ENCODE results near the gene WASF2.
"Not testable (repeated sequence)": the region's sequence is repeated elsewhere in the genome, so short reads cannot be mapped to it uniquely, and the experiment has no call there.

Gene WASF2

DNA sequence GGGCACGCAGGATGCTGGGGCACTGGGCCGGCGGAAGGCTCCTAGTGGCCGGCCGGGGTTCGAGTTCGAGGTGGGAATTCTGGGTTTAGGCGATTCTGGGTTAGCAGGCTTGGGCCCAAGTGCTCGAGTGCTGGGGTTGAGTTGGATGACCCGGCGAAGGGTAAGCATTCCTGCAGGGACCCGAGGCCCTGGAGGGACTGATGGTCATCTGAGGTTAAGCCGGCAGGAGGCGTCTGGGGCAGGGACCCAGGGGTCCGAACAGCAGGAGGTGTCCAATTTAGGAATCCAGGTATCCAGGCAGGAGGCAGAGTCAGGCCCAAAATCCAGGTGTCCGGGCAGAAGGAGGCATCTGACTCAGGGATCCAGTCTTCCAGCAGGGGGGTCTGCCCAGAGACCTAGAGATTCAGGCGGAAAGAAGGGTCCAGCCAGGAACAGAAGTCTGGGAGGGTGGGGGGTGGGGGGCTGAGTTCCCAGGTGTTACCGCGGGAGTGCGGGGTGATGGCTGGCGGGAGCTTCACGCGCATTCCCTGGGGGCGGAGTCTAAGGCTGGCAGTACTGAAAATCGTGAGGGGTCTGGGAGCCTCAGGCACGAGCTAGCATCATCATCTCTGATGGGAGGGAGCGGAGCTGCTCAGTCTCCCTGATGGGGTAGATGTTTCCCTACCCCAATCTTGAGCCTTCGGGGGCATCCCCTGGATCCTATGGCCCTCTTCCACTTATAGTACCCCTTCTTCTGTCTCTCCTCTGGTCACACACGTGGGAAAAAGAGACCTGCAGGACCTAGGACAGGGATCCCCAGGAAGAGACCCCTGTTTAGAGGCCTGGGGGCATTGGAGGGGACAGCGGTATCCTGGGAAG, 97.0 kb downstream of the WASF2 start:
- Histone ChIP-seq H3K27ac (ENCODE audit: low read depth, low read length) (no peak overlapping the region), H3K4me3 (ENCODE audit: low read depth in 1 of 2, low read length in 2 of 2) (peak overlapping the region; percentile 56 to 63), H3K9ac (ENCODE audit: low read depth in 1 of 2, low read length in 2 of 2) (peak overlapping the region; percentile 18 to 33), H3K4me1 (ENCODE audit: control insufficient read depth in 1 of 2, insufficient read depth in 2 of 2, low read length in 2 of 2) (peaks cover 10 to 16% of the 10 kb centered on the region in 2 donors), H3K36me3 (ENCODE audit: control insufficient read depth in 1 of 2, insufficient read depth in 2 of 2, low read length in 2 of 2) (no peaks in the 10 kb centered on the region), H3K9me3 (ENCODE audit: control insufficient read depth in 1 of 2, low read length in 2 of 2) (no peaks in the 10 kb centered on the region), H3K27me3 (ENCODE audit: control insufficient read depth in 1 of 2, insufficient read depth in 2 of 2, low read length in 2 of 2) (no peaks in the 10 kb centered on the region)

DNA sequence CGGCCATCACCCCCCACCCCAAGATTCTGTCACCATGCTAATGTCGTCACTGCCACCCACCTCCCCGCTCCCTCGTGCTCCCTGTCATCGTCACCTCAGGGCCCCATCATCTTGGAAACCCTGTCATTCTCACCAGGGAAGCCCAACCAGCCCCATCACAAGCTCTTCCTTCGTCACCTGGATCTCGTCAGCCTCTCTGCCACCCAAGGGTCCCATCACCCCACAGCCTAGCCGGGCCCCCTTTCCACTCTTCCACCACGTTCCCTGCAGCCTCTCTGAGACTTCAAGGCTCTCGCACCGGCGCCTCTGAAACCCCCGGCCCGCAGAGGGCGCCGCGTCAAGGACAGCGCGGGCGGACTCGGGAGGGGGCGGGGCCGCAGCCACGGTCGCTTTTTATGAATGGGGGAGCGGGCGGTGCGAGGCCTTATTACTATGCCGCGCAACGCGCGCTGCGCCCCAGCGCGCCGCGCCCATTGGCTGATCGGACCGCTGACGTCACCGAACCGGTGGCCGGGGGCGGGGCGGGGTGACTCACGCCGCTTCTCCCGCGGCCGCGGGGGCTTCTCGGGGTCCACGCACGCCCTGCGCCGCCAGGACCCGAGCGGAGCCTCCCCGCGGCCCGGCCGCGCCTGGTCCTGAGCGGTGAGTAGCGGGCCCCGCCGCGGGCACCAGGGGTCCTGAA, 97.7 kb downstream of the WASF2 start, which contains the start of gene GPR3:
Gene GPR3, plus strand, starts transcription at position 527 of the 682 bp plus-strand sequence. CDS start 1,177 bp downstream, outside the sequence.
- peaks cover 10 to 16% of the 10 kb centered on the region in 2 donors for H3K4me1 ChIP-seq (ENCODE audit: control insufficient read depth in 1 of 2, insufficient read depth in 2 of 2, low read length in 2 of 2)
- peak within 1 kb of the TSS; percentile 57 to 71 for H3K4me3 ChIP-seq (ENCODE audit: low read depth in 1 of 2, low read length in 2 of 2)
- no peaks in the 10 kb centered on the region for H3K36me3 ChIP-seq (ENCODE audit: control insufficient read depth in 1 of 2, insufficient read depth in 2 of 2, low read length in 2 of 2)
- no peak within 1 kb of the TSS for H3K27ac ChIP-seq (ENCODE audit: low read depth, low read length)
- no peaks in the 10 kb centered on the region for H3K9me3 ChIP-seq (ENCODE audit: control insufficient read depth in 1 of 2, low read length in 2 of 2)
- no peaks in the 10 kb centered on the region for H3K27me3 ChIP-seq (ENCODE audit: control insufficient read depth in 1 of 2, insufficient read depth in 2 of 2, low read length in 2 of 2)
- H3K9ac ChIP-seq (ENCODE audit: low read depth in 1 of 2, low read length in 2 of 2), result peak within 1 kb of the TSS; percentile 33 to 39

DNA sequence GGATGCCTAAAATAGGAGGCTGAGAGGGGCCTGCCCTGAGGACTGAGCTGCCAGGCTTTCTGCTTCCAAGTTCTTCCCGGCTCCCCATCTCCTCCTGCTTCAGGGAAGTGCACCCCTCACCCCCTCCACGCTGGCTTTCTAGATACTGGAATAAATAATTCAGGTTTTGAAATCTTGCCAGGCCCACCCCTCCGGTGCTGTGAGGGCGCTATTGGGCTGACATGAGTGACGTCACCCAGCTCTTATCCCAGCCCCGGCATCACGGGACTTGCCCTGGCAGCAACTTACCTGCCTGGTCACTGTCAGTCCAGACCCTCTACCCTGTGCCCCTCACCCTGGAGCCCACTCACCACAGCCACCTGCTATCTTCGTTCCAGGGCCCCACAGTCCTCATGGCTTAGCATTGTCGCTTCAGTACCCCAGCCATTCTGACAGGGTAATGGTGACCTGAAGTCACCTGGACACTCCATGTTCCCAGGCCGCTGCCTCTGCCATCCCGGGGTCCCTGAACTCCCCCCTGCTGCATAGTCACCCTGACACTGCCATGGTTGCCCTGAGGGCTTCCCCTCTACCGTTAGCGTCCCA, 98.4 kb downstream of the WASF2 start:
- H3K9ac ChIP-seq (ENCODE audit: low read depth in 1 of 2, low read length in 2 of 2), result peak overlapping the region; percentile 20 to 39
- peak overlapping the region; percentile 57 to 71 for H3K4me3 ChIP-seq (ENCODE audit: low read depth in 1 of 2, low read length in 2 of 2)
- peaks cover 10 to 16% of the 10 kb centered on the region in 2 donors for H3K4me1 ChIP-seq (ENCODE audit: control insufficient read depth in 1 of 2, insufficient read depth in 2 of 2, low read length in 2 of 2)
- H3K9me3 ChIP-seq (ENCODE audit: control insufficient read depth in 1 of 2, low read length in 2 of 2), result no peaks in the 10 kb centered on the region
- H3K27ac ChIP-seq (ENCODE audit: low read depth, low read length), result no peak overlapping the region
- H3K36me3 ChIP-seq (ENCODE audit: control insufficient read depth in 1 of 2, insufficient read depth in 2 of 2, low read length in 2 of 2), result no peaks in the 10 kb centered on the region
- no peaks in the 10 kb centered on the region for H3K27me3 ChIP-seq (ENCODE audit: control insufficient read depth in 1 of 2, insufficient read depth in 2 of 2, low read length in 2 of 2)

- Histone ChIP-seq H3K27ac (ENCODE audit: low read depth, low read length) (no peak overlapping the region), H3K27me3 (ENCODE audit: control insufficient read depth in 1 of 2, insufficient read depth in 2 of 2, low read length in 2 of 2) (no peaks in the 10 kb centered on the region)
Observed at GRCh38 chr1:27388337-27389005, 101.5 kb downstream of the WASF2 start.

DNA sequence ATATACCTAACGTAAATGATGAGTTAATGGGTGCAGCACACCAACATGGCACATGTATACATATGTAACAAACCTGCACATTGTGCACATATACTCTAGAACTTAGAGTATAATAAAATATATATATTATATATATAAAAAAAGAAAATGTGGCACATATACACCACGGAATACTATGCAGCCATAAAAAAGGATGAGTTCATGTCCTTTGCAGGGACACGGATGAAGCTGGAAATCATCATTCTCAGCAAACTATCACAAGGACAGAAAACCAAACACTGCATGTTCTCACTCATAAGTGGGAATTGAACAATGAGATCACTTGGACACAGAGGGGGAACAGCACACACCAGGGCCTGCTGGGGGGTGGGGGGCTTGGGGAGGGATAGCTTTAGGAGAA, 105.2 kb downstream of the WASF2 start:
- H3K9ac ChIP-seq (ENCODE audit: low read depth in 1 of 2, low read length in 2 of 2); H3K9me3 ChIP-seq (ENCODE audit: control insufficient read depth in 1 of 2, low read length in 2 of 2); H3K4me1 ChIP-seq (ENCODE audit: control insufficient read depth in 1 of 2, insufficient read depth in 2 of 2, low read length in 2 of 2); H3K27ac ChIP-seq (ENCODE audit: low read depth, low read length); H3K4me3 ChIP-seq (ENCODE audit: low read depth in 1 of 2, low read length in 2 of 2); H3K36me3 ChIP-seq (ENCODE audit: control insufficient read depth in 1 of 2, insufficient read depth in 2 of 2, low read length in 2 of 2); H3K27me3 ChIP-seq (ENCODE audit: control insufficient read depth in 1 of 2, insufficient read depth in 2 of 2, low read length in 2 of 2): not testable (repeated sequence)

More at GRCh38 chr1:27388337-27389005, 101.5 kb downstream of the WASF2 start:
- Histone ChIP-seq H3K4me1 (ENCODE audit: control insufficient read depth in 1 of 2, insufficient read depth in 2 of 2, low read length in 2 of 2) (peaks cover 10 to 16% of the 10 kb centered on the region in 2 donors), H3K9me3 (ENCODE audit: control insufficient read depth in 1 of 2, low read length in 2 of 2) (no peaks in the 10 kb centered on the region), H3K36me3 (ENCODE audit: control insufficient read depth in 1 of 2, insufficient read depth in 2 of 2, low read length in 2 of 2) (no peaks in the 10 kb centered on the region), H3K9ac (ENCODE audit: low read depth in 1 of 2, low read length in 2 of 2) (no peak overlapping the region), H3K4me3 (ENCODE audit: low read depth in 1 of 2, low read length in 2 of 2) (no peak overlapping the region)

DNA sequence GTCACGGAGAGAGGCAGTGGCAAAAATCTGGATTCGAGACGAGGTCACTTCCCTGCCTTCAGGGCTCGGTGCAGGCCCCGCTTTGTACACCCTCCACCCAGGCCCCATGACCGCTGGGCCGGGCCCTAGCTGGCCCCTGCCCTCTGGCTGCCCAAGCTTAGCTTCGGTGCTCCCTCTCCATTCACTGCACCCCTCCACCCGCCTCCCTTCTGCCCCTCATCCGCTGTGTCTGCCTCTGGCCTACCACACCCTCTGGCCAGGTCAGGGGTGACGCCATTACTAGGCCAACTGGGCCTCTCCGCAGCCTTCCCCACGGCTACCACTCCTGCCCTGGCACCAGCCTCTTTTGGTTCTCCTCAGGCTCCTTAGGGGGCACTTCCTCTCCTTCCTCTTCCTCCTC, 106.3 kb downstream of the WASF2 start:
- peaks cover 0 to 8% of the 10 kb centered on the region in 2 donors for H3K27me3 ChIP-seq (ENCODE audit: control insufficient read depth in 1 of 2, insufficient read depth in 2 of 2, low read length in 2 of 2)
- no peak overlapping the region for H3K4me3 ChIP-seq (ENCODE audit: low read depth in 1 of 2, low read length in 2 of 2)
- no peaks in the 10 kb centered on the region for H3K9me3 ChIP-seq (ENCODE audit: control insufficient read depth in 1 of 2, low read length in 2 of 2)
- H3K36me3 ChIP-seq (ENCODE audit: control insufficient read depth in 1 of 2, insufficient read depth in 2 of 2, low read length in 2 of 2), result no peaks in the 10 kb centered on the region
- peaks cover 0 to 2% of the 10 kb centered on the region in 2 donors for H3K4me1 ChIP-seq (ENCODE audit: control insufficient read depth in 1 of 2, insufficient read depth in 2 of 2, low read length in 2 of 2)
- no peak overlapping the region for H3K27ac ChIP-seq (ENCODE audit: low read depth, low read length)
- H3K9ac ChIP-seq (ENCODE audit: low read depth in 1 of 2, low read length in 2 of 2), result no peak overlapping the region

GRCh38 chr1:27383039-27383605, 106.8 kb downstream of the WASF2 start, which contains the start of gene CD164L2:
Gene CD164L2 (minus strand): TSS chr1:27383333. CDS start chr1:27383239, 94 bp downstream.
- Histone ChIP-seq H3K4me3 (ENCODE audit: low read depth in 1 of 2, low read length in 2 of 2) (no peak within 1 kb of the TSS), H3K4me1 (ENCODE audit: control insufficient read depth in 1 of 2, insufficient read depth in 2 of 2, low read length in 2 of 2) (no peaks in the 10 kb centered on the region), H3K9me3 (ENCODE audit: control insufficient read depth in 1 of 2, low read length in 2 of 2) (no peaks in the 10 kb centered on the region), H3K27ac (ENCODE audit: low read depth, low read length) (no peak within 1 kb of the TSS), H3K9ac (ENCODE audit: low read depth in 1 of 2, low read length in 2 of 2) (no peak within 1 kb of the TSS), H3K36me3 (ENCODE audit: control insufficient read depth in 1 of 2, insufficient read depth in 2 of 2, low read length in 2 of 2) (no peaks in the 10 kb centered on the region), H3K27me3 (ENCODE audit: control insufficient read depth in 1 of 2, insufficient read depth in 2 of 2, low read length in 2 of 2) (peaks cover 0 to 8% of the 10 kb centered on the region in 2 donors)

DNA sequence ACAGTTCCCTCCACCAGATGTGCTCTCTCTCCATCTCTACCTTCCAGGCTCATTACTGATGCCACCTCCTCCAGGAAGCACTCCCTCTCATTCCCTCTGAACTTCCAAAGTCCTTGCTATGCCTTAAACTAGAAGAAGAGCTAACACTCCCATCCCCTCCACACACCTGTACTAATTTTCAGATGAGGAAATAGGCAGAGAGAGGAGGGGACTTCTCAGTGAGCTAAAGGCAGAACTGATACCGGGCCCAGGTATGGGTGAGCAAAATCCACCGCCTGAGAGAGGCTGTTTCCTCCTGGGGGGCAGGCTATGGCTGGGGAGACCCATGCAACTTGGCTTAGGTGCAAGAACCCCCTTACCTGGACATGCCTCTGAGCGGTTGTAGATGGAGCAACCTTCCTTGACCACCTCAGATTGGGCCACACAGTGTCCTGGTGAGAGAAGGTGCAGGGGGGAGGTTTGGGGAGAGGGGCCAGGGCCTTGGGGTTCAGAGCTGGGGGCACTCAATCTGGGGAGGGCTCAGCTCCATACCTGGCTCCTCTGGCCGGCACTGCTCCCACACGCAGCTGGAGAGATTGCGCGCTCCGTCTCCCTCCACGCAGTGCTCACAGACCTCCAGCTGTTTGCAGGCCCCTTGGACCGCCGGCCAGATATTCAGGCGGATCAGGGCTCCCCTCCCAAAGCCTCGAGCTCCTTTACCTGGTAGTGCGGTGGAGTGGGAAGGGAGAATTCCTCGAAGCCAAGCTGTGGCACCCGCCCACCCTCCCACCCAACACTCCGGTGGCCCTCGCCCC, 107.8 kb downstream of the WASF2 start:
- H3K9me3 ChIP-seq (ENCODE audit: control insufficient read depth in 1 of 2, low read length in 2 of 2), result no peaks in the 10 kb centered on the region
- H3K9ac ChIP-seq (ENCODE audit: low read depth in 1 of 2, low read length in 2 of 2), result no peak overlapping the region
- no peak overlapping the region for H3K27ac ChIP-seq (ENCODE audit: low read depth, low read length)
- H3K4me3 ChIP-seq (ENCODE audit: low read depth in 1 of 2, low read length in 2 of 2), result no peak overlapping the region
- no peaks in the 10 kb centered on the region for H3K4me1 ChIP-seq (ENCODE audit: control insufficient read depth in 1 of 2, insufficient read depth in 2 of 2, low read length in 2 of 2)
- peaks cover 0 to 8% of the 10 kb centered on the region in 2 donors for H3K27me3 ChIP-seq (ENCODE audit: control insufficient read depth in 1 of 2, insufficient read depth in 2 of 2, low read length in 2 of 2)
- H3K36me3 ChIP-seq (ENCODE audit: control insufficient read depth in 1 of 2, insufficient read depth in 2 of 2, low read length in 2 of 2), result no peaks in the 10 kb centered on the region
